ENCODE measurements around the gene WDR5. TPM values are rescaled to one million over a fixed set of nuclear protein-coding genes. Genes with fewer than 3 reads are reported as not detected.

The WDR5 gene
- total and polyA plus RNA-seq, 10 donors = 13.8 to 31.3 (median 19.2) TPM

- TF ChIP-seq POLR2AphosphoS5 (IDR thresholded peaks at IDR 0.05) (no peak), CTCF (IDR thresholded peaks at IDR 0.05 in 8 of 11, conservative IDR thresholded peaks at IDR 0.05 in 3 of 11) (no peak), POLR2A (IDR thresholded peaks at IDR 0.05) (no peak)
- intact Hi-C loops (cut with DNase I; ENCODE audit: low total_unique reads) = no loop called here
- Histone ChIP-seq H3K27me3 (replicated peaks in 1 of 7) (no peaks in the 10 kb centered on the region), H3K4me3 (no peak overlapping the region), H3K4me1 (peaks cover 0 to 17% (median 2%) of the 10 kb centered on the region in 6 donors), H3K27ac (no peak overlapping the region), H3K36me3 (peaks cover under 1 to 100% (median 90%) of the 10 kb centered on the region in 6 donors), H3K9me3 (no peaks in the 10 kb centered on the region)
- DNase-seq = no peak
- WGBS, 5 donors = 81 to 93% (median 86%) methylated on average over 7 of the region's 7 CpGs
These were observed 13.5 kb downstream of the WDR5 start for GRCh38 chr9:134149380-134149779.

- peaks cover 0 to 100% (median 90%) of the 10 kb centered on the region in 6 donors for H3K36me3 ChIP-seq
- H3K27me3 ChIP-seq (replicated peaks in 1 of 7) = no peaks in the 10 kb centered on the region
- no peak for DNase-seq
- peaks cover 0 to 17% (median 2%) of the 10 kb centered on the region in 6 donors for H3K4me1 ChIP-seq
- peak overlapping the region in 5 of 8 donors; percentile 8 to 51 (median 42) for H3K27ac ChIP-seq
- intact Hi-C loops (cut with DNase I; ENCODE audit: low total_unique reads) = no loop called here
- TF ChIP-seq POLR2AphosphoS5 (IDR thresholded peaks at IDR 0.05) (peak in 1 of 3 donors; percentile 25), POLR2A (IDR thresholded peaks at IDR 0.05) (no peak)
- no peak overlapping the region for H3K4me3 ChIP-seq
- no peaks in the 10 kb centered on the region for H3K9me3 ChIP-seq
- WGBS, 5 donors = 74 to 91% (median 82%) methylated on average over 12 of the region's 12 CpGs
These were observed 14.8 kb downstream of the WDR5 start for GRCh38 chr9:134150557-134151214.

GRCh38 chr9:134152022-134152448 is 16.2 kb downstream of the WDR5 start:
- intact Hi-C loops (cut with DNase I; ENCODE audit: low total_unique reads) = no loop called here
- no peak for DNase-seq
- no peaks in the 10 kb centered on the region for H3K9me3 ChIP-seq
- peaks cover 0 to 17% (median 2%) of the 10 kb centered on the region in 6 donors for H3K4me1 ChIP-seq
- H3K27ac ChIP-seq = no peak overlapping the region
- TF ChIP-seq CTCF (IDR thresholded peaks at IDR 0.05 in 8 of 11, conservative IDR thresholded peaks at IDR 0.05 in 3 of 11) = no peak
- TF ChIP-seq POLR2AphosphoS5 (IDR thresholded peaks at IDR 0.05) = peak in 1 of 3 donors; percentile 22
- TF ChIP-seq POLR2A (IDR thresholded peaks at IDR 0.05) = no peak
- H3K36me3 ChIP-seq = peaks cover 0 to 100% (median 94%) of the 10 kb centered on the region in 6 donors
- no peak overlapping the region for H3K4me3 ChIP-seq
- no peaks in the 10 kb centered on the region for H3K27me3 ChIP-seq (replicated peaks in 1 of 7)
- WGBS, 5 donors = 86 to 93% (median 91%) methylated on average over 14 of the region's 14 CpGs

GRCh38 chr9:134152488-134152887 is 16.6 kb downstream of the WDR5 start:
- H3K27me3 ChIP-seq (replicated peaks in 1 of 7) = no peaks in the 10 kb centered on the region
- WGBS, 5 donors = 91 to 97% (median 93%) methylated on average over 9 to 11 of the region's 11 CpGs
- H3K4me1 ChIP-seq = peaks cover 0 to 17% (median 2%) of the 10 kb centered on the region in 6 donors
- H3K36me3 ChIP-seq = peaks cover 0 to 100% (median 94%) of the 10 kb centered on the region in 6 donors
- no peak overlapping the region for H3K27ac ChIP-seq
- TF ChIP-seq POLR2A (IDR thresholded peaks at IDR 0.05) = no peak
- no peak for TF ChIP-seq POLR2AphosphoS5 (IDR thresholded peaks at IDR 0.05)
- no peak for TF ChIP-seq CTCF (IDR thresholded peaks at IDR 0.05 in 8 of 11, conservative IDR thresholded peaks at IDR 0.05 in 3 of 11)
- no peak overlapping the region for H3K4me3 ChIP-seq
- intact Hi-C loops (cut with DNase I; ENCODE audit: low total_unique reads) = no loop called here
- no peak for DNase-seq
- H3K9me3 ChIP-seq = no peaks in the 10 kb centered on the region

Measured in spleen (tissue), 11 donors.